Small intestine (tissue), 7 donors: ENCODE data around the gene CABLES2. TPM values are rescaled to one million over a fixed set of nuclear protein-coding genes. Genes with fewer than 3 reads are reported as not detected.

ENCODE experiments used
- DNase-seq, 2 donors: peaks; one replicate each; pipeline versions ENCODE4 v3.0.0 to v3.0.0-alpha.2; 2013
- FAIRE-seq: peaks from 2 replicates; lab custom pipeline; 2012; peaks lifted over from hg19 to GRCh38; lab: Jason Lieb, UNC
- H3K27ac ChIP-seq, 3 donors: one replicate each; pipeline ENCODE4 v1.5.1; 2013; ENCODE audit warnings: low read length in 2 of 3, mild to moderate bottlenecking in 2 of 3, control low read depth in 1 of 3, inconsistent platforms in 1 of 3, low read depth in 1 of 3, moderate library complexity in 1 of 3
- H3K27me3 ChIP-seq, 3 donors: one replicate each; pipeline ENCODE4 v1.6.1; 2013; ENCODE audit warnings: low read length in 3 of 3, inconsistent platforms in 1 of 3; ENCODE audit not compliant: control insufficient read depth in 3 of 3, insufficient read depth in 3 of 3
- H3K36me3 ChIP-seq, 3 donors: one replicate each; pipeline ENCODE4 v1.6.1; 2013; ENCODE audit warnings: low read length in 3 of 3, inconsistent platforms in 1 of 3, low read depth in 1 of 3, mild to moderate bottlenecking in 1 of 3, moderate library complexity in 1 of 3; ENCODE audit not compliant: control insufficient read depth in 3 of 3, insufficient read depth in 2 of 3
- H3K4me1 ChIP-seq, 3 donors: one replicate each; pipeline ENCODE4 v1.6.1; 2013; ENCODE audit warnings: low read length in 2 of 3, inconsistent platforms in 1 of 3, low read depth in 1 of 3, mild to moderate bottlenecking in 1 of 3, moderate library complexity in 1 of 3; ENCODE audit not compliant: control insufficient read depth in 3 of 3, insufficient read depth in 2 of 3
- H3K4me3 ChIP-seq, 3 donors: one replicate each; pipeline ENCODE4 v1.5.1; 2013; ENCODE audit warnings: low read length in 3 of 3, control low read depth in 1 of 3, inconsistent platforms in 1 of 3, low read depth in 1 of 3, mild to moderate bottlenecking in 1 of 3, moderate library complexity in 1 of 3
- H3K9me3 ChIP-seq, 2 donors: one replicate each; pipeline ENCODE4 v1.6.1; 2013; ENCODE audit warnings: low read depth in 1 of 2, low read length in 1 of 2; ENCODE audit not compliant: control insufficient read depth in 2 of 2, insufficient read depth in 1 of 2
- WGBS, 3 donors: extraction: QIAGEN DNeasy Blood & Tissue Kit; methylation state at CpG; one replicate each; pipeline ENCODE4 v1.1.7; 2013; 5-methylcytosine and 5-hydroxymethylcytosine counted together
- polyA plus RNA-seq, 4 donors: library from polyadenylated mRNA; stranded (reverse) in 3 of 4; unstranded in 1 of 4; fragments of 200-250 nt in 3 of 4; fragments of 120-200 nt in 1 of 4; gene quantifications; one replicate each; pipeline versions ENCODE4 v1.2.1 to v1.2.3, GENCODE V29; 2013
- donor health status: healthy with polysubstance abuse.
- donor health status: control.
- donor health status: control.
- donor health status: Bipolar disorder and iron deficiency.
- donor health status: healthy.

CABLES2 gene
- polyA plus RNA-seq, 4 donors, result 1.3 to 7.9 (median 3.5) TPM

- Histone ChIP-seq H3K36me3 (peaks cover 0 to 76% (median 0%) of the 10 kb centered on the region in 3 donors), H3K4me3 (no peak overlapping the region), H3K4me1 (peaks cover 0 to under 1% (median 0%) of the 10 kb centered on the region in 3 donors), H3K27me3 (no peaks in the 10 kb centered on the region), H3K9me3 (no peaks in the 10 kb centered on the region), H3K27ac (no peak overlapping the region)
- no peak for DNase-seq
- FAIRE-seq, result no peak
- 69 to 81% (median 77%) methylated on average over 6 to 7 of the region's 7 CpGs for WGBS, 3 donors
These were observed 7.1 kb downstream of the CABLES2 start for GRCh38 chr20:62400021-62400420.

DNA sequence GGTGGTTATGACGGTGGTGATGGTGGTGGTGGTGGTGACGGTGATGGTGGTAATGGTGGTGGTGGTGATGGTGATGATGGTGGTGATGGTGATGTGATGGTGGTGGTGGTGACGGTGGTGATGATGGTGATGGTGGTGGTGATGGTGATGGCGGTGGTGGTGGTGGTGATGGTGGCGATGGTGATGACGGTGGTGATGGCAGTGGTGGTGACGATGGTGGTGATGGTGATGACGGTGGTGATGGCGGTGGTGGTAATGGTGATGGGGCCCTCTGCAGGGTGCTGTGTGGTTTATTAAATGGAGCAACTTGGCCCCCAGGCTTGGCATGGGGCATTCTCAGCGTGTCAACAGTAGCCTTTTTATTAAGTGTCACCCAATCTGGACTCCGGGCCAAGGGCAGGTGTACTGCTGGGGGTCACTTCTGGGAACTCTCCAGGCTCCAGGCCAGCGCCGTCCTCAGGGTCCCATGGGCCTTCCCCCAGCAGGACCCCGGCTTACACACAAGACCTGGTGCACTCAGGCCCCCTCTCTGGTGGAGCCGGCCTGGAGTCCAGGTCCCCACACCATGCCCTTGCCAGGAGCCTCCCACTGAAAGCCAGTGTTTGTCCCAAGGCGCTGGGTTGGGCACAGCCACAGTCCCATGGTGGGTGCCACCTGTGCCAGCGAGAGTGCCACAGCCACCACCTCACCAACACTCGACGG lies 8.8 kb downstream of the CABLES2 start:
- H3K27ac ChIP-seq, result no peak overlapping the region
- no peaks in the 10 kb centered on the region for H3K27me3 ChIP-seq
- no peaks in the 10 kb centered on the region for H3K9me3 ChIP-seq
- H3K4me1 ChIP-seq, result no peaks in the 10 kb centered on the region
- WGBS, 3 donors, result 93 to 95% (median 95%) methylated on average over 17 to 19 of the region's 19 CpGs
- DNase-seq (no peak), FAIRE-seq (no peak)
- H3K36me3 ChIP-seq, result peaks cover 0 to 76% (median 3%) of the 10 kb centered on the region in 3 donors
- H3K4me3 ChIP-seq, result no peak overlapping the region

DNA sequence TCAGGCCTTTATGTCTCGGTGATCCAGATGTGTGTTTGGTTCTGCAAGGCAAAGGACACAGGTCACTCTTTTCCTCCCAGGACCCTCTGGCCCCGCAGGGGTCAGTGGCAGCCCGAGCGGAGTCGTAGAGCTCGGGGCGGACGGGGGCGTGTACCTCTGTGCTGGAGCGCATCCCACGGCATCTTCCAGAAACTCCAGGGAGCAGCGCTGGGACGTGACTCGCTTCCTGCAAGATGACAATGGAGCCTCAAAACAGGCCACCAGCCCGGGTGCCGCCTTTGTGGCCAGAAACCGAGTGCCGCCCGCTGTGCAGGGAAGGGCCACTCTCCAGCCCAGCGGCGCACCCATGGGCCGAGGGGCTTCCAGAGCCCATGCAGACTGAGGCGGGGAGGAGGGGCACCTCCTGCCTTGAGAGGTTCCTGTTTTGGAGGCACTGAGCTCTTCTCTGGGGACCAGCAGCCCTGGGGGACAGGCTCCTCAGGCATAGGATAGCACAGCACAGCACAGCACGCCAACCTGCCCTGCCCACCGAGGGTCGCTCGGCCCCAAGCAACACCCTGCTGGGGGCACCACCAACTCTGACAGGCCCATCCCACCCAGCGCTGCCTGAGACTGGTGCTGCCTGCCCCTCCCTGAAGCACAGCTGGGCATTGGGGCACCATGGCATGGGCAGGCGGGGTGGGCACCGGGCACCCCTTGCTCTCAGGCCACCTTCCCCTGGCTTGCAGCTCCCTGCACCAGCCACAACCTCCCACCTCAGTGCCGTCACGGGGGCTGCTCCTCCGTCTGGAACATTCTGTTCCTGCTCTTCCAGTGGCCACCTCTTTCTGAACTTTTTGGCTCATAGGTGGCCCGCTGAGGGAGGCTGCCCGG lies 10.5 kb downstream of the CABLES2 start:
- no peaks in the 10 kb centered on the region for H3K9me3 ChIP-seq
- H3K27ac ChIP-seq, result no peak overlapping the region
- no peaks in the 10 kb centered on the region for H3K4me1 ChIP-seq
- WGBS, 3 donors, result 90 to 93% (median 92%) methylated on average over 34 to 35 of the region's 35 CpGs
- DNase-seq, result no peak
- no peaks in the 10 kb centered on the region for H3K27me3 ChIP-seq
- peaks cover 0 to 78% (median 3%) of the 10 kb centered on the region in 3 donors for H3K36me3 ChIP-seq
- FAIRE-seq, result no peak
- no peak overlapping the region for H3K4me3 ChIP-seq

DNA sequence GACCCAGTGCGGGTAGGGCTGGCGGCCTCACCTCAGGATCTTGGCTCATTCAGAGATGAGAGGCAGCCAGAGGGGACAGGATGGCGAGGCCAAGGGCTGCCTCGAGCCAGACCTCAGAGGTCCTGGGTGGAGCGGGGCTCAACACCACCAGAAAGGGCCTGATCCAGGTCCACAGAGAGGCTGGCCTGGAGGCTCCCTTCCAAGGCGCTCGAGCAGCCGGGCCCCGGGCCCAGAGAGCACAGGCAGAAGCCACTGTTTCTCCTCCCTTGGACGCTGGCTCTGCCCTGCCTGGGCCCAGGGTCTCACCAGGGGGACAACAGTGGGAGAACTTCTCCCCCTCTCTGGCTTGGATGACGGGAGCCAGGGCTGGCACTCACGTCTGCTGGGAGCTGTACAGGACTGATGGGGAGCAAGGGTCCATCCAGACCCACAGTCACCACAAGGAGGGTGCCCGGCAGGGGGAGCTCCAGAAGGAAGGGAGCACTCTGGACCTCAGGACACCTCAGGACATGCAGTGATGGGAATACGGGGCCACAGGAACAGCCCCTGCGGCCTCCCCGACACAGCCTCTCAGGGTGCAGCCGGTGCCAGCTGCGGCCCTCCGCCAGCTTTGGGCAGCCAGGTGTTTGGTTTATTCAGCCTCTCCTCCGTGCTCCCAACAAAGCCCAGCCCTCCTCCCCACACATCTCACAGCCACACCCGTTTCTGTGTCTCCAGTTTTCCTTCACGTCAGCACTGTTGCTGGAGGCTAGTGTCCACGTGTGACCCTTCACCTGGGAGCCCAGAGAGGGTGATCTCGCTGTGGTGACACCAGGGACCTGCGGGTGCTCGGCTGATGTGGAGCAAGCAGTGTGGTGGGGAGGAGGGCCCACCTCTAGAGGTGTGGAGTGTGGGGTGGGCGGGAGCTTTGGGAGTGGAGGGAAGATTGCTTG lies 11.5 kb downstream of the CABLES2 start:
- no peak overlapping the region for H3K4me3 ChIP-seq
- DNase-seq, result no peak

DNA sequence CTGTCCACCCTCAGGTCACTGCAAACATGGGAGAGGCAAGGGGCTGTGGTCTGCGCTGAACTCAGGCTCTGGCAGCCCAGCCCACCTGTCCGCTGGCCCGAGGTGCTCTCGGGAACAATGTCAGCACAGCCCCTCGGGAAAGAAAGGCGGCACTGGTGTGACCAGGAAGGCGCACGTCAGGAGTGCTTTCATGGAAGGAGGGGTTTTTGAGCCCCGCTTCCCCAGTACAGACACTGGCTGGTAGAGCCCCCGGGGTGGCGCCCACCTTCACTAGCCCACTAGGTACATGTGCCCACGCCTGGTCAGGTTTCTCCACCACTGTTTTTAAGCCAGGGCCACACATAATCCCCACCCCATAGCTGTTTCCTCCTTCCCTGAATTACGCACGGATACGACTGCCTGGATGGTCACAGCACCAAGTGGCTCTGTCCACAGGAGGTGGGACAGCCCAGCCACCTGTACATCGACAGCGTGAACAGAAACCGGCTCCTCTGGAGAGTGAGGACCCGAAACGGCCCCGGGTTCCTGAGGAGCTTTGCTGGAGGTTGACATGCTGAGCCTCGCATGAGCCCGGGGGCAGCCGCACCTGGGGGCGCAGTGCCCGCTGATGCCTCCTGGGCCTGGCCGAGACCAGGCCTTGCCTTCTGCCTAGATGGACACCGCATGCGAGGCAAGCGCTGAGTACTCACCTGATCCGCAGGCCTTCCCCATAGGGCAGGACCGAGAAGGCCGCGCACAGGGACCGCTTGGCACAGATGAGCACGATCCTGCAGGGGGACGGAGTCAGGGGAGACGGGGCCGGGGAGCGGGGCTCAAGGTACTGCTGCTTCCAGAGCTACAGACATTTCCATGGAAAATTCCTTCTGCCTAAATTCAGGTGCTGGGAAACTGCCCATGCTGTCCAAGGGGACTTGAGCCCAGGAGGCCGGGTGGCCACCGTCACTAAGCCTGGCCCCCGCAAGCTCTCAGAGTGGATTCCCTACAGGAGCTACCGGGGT lies 12.5 kb downstream of the CABLES2 start:
- no peaks in the 10 kb centered on the region for H3K4me1 ChIP-seq
- no peaks in the 10 kb centered on the region for H3K9me3 ChIP-seq
- no peak overlapping the region for H3K27ac ChIP-seq
- no peaks in the 10 kb centered on the region for H3K27me3 ChIP-seq
- peaks cover 0 to 82% (median 8%) of the 10 kb centered on the region in 3 donors for H3K36me3 ChIP-seq
- DNase-seq (no peak), FAIRE-seq (no peak)
- H3K4me3 ChIP-seq, result no peak overlapping the region
- 93 to 95% (median 93%) methylated on average over 44 of the region's 44 CpGs for WGBS, 3 donors

More for the DNA sequence above, 11.5 kb downstream of the CABLES2 start:
- H3K27ac ChIP-seq, result no peak overlapping the region
- WGBS, 3 donors, result 83 to 88% (median 85%) methylated on average over 26 to 27 of the region's 27 CpGs
- no peak for FAIRE-seq
- H3K4me1 ChIP-seq, result no peaks in the 10 kb centered on the region
- H3K36me3 ChIP-seq, result peaks cover 0 to 79% (median 6%) of the 10 kb centered on the region in 3 donors
- H3K27me3 ChIP-seq, result no peaks in the 10 kb centered on the region
- no peaks in the 10 kb centered on the region for H3K9me3 ChIP-seq

DNA sequence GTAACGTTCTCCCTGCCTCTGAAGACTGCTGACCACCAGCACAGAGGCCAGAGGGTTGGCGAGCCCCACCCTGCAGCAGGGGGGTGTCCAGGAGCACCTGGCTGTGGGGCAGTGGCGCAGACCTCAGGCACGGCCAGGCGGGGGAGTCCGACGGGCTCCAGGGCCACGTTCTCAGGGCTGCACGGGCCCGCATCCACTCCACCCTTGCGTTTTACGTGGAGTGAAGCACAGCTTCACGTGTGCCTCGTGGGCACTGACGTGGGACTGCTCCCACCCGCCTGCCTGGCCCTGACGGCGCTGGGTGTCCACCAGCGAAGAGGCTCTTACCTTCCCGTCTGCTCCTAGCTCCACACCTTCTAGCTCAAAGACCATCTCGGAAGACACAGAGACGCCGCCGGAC lies 13.3 kb downstream of the CABLES2 start:
- H3K4me3 ChIP-seq, result no peak overlapping the region
- DNase-seq (no peak), FAIRE-seq (no peak)
- peaks cover 0 to 5% (median 0%) of the 10 kb centered on the region in 3 donors for H3K4me1 ChIP-seq
- H3K36me3 ChIP-seq, result peaks cover 0 to 89% (median 10%) of the 10 kb centered on the region in 3 donors
- H3K9me3 ChIP-seq, result no peaks in the 10 kb centered on the region
- H3K27me3 ChIP-seq, result no peaks in the 10 kb centered on the region
- WGBS, 3 donors, result 91 to 92% (median 92%) methylated on average over 22 to 24 of the region's 24 CpGs
- no peak overlapping the region for H3K27ac ChIP-seq

DNA sequence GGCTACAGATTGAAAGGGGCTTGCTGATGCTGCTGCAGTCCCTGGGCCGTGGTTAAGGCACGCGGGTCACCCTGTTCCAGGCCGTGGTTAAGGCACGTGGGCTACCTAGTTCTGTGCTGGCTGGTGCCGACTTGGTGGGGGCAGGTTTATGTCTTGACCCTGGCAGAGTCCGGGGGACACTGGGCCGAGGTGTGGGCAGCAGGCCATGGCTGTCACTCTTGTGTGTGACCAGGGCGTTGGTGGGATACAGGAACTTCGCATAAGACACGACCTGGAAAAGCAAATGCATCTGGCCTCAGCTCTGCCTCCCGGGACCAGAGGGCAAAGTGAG lies 13.8 kb downstream of the CABLES2 start:
- Histone ChIP-seq H3K36me3 (peaks cover 0 to 90% (median 10%) of the 10 kb centered on the region in 3 donors), H3K27ac (no peak overlapping the region), H3K9me3 (no peaks in the 10 kb centered on the region), H3K4me3 (no peak overlapping the region), H3K4me1 (peaks cover 0 to 10% (median 0%) of the 10 kb centered on the region in 3 donors), H3K27me3 (no peaks in the 10 kb centered on the region)
- 79 to 87% (median 79%) methylated on average over 12 of the region's 12 CpGs for WGBS, 3 donors
- no peak for FAIRE-seq
- no peak for DNase-seq
